ENCODE measurements around the gene GAA.

- TF ChIP-seq CTCF (IDR thresholded peaks at IDR 0.05) (no peak), POLR2AphosphoS5 (IDR thresholded peaks at IDR 0.05; ENCODE audit: low read depth, low read length) (no peak), JUND (IDR thresholded peaks at IDR 0.05) (no peak), USF1 (IDR thresholded peaks at IDR 0.05; ENCODE audit: borderline replicate concordance, low read depth) (no peak)
Observed at GRCh38 chr17:80071116-80071841, 30.1 kb upstream of the GAA start.
